ENCODE data around the gene SLC10A3. TPM values are rescaled to one million over a fixed set of nuclear protein-coding genes. Genes with fewer than 3 reads are reported as not detected.

SLC10A3 gene
- total RNA-seq, 2 donors from 2014 or later, result 23.8 to 30.0 TPM

DNA sequence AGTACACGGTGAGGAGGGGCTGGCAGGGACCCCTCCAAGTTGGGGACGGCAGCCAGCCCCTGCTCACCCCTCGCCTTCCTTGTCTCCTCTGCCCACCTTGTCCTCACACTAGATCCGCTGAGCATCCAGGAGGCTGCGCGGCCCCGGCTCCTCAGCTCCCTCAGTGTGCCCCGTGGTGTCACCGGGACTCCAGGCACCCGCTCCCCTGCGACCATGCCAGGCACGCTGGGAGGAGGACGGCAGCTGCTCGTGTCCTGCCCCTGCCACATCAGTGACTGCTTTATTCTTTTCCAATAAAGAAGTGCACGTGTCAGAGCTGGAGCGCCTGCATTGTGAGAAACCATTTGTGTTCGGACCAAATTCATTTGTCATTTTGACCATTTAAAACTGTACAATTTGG, 40.1 kb downstream of the SLC10A3 start:
- no peak for ATAC-seq
- intact Hi-C loops (cut with DNase I, micrococcal nuclease), result no loop called here
- DNase-seq, result no peak

DNA sequence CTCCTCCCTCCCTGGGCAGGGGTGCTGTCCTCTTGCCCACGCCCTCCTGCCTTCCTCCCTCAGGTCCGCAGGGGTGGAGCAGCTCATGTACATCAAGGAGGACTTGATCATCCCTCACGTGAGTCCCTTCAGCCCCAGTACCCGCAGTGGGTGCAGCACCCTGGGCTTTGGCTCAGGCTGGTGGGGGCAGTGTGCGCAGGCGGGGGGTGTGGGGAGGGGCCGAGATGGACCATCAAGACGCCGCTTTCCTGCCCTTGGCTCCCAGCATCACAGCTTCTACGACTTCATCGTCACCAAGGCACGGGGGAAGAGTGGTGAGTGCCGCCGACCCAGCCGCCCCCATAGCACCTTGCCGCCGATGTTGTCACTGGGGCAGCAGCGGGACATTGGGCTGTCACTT, 40.8 kb downstream of the SLC10A3 start:
- intact Hi-C loops (cut with DNase I, micrococcal nuclease), result no loop called here
- DNase-seq (no peak), ATAC-seq (no peak)

DNA sequence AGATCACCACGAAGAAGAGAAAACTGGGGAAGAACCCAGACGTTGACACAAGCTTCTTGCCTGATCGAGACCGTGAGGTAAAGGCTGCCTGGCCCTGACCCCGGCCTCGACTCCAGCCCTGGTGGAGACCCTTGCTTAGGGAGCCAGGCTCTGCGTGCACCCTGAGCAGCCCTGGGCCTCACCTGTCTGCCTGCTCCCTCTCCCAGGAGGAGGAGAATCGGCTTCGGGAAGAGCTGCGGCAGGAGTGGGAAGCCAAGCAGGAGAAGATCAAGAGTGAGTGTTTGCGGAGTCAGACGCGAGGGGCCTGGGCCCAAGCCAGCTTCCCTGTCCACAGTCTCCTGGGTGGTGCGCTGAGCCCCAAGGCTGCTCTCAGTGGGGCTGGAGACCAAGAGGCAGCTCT, 41.9 kb downstream of the SLC10A3 start:
- intact Hi-C loops (cut with DNase I, micrococcal nuclease), result no loop called here
- ATAC-seq (no peak), DNase-seq (no peak)

DNA sequence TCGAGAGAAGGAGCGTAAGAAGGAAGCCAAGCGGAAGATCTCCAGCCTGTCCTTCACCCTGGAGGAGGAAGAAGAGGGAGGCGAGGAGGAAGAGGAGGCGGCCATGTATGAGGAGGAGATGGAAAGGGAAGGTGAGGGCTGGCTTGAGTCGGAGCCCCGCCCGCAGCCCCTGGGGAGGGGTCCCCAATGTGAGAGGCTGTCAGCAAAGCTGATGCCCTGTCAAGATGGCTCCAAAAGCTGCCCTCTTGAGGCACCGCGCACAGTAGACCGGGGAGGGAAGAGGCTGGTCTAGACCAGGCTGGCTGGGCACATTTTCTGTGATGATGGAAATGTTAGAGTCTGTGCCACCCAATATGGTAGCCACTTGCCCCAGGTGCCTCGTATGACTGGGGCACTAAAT, 44.0 kb downstream of the SLC10A3 start:
- DNase-seq (no peak), ATAC-seq (no peak)
- intact Hi-C loops (cut with DNase I, micrococcal nuclease), result no loop called here

DNA sequence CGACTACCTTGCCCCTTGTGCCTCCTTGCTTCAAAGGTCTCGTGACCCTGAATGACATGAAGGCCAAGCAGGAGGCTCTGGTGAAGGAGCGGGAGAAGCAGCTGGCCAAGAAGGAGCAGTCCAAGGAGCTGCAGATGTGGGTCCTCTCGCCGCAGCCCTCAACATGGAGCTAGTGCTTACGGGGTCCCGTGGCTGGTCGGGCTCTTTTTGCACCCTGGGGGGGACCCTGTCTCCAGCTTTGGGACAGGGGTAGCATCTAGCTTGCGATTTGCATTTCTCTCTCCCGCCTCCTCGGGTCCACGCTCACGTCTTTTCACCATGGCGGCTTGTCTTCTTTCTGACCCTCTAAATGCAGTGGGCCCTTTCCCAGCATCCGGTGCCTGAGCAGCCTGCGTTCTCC, 44.7 kb downstream of the SLC10A3 start:
- ATAC-seq, result no peak
- DNase-seq, result no peak
- intact Hi-C loops (cut with DNase I, micrococcal nuclease), result no loop called here

DNA sequence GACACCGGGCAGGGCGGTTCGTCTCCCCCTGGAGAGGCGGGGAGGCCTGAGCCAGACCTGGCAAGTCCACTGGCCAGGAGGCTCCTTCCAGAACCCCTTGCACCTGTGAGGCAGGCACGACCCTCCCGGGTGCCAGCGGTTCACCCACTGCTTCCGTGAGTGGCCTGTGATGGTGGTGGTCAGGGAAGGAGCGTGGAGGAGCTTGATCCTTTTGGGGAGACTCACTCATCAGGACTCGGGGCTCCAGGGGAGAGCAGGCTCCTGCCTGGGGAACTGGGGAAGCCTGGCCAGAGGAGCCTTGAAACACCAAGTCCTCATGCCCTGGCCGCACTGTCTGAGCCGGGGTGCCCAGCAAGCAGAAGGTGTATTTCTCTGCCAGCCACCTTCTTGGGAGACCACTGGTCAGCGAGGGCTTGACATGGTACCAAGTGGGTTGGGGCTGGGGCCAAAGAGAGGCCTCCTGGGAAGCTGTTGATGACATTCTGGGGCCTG, 45.6 kb downstream of the SLC10A3 start:
- peak; percentile 16 for ATAC-seq
- intact Hi-C loops (cut with DNase I, micrococcal nuclease), result no loop called here

DNA sequence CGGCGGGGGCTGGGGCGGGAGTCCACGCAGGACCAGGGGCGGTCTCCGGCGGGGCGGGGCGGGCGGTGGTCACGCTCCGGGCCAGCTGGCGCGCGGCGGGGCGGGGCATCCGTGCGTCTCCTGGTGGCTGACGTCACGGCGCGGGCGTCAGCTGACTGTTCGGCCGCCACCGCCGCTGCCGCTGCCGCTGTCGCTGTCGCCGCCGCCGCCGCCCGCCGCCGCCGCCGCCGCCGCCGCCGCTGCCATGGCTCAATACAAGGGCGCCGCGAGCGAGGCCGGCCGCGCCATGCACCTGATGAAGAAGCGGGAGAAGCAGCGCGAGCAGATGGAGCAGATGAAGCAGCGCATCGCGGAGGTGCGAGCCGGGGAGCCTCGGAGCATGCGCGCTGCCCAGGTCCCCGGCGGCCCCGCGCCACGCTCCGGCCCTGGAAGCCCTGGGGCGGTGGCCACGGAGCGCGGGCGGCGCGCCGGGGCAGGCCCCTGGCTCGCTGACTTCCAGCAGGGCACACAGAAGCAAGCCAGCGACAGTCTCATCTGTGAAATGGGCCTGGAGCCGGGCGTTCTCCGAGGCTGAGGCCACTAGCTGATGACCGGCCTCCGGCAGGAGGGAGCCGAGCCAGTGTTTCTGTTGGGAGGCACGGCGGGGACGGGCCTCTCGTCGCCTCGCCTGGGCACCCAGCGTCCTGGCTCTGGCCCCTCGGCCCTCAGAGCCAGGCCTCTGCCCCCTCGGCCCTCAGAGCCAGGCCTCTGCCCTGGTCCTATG, 46.3 kb downstream of the SLC10A3 start, which contains the start of gene FAM50A:
FAM50A (plus strand) TSS at position 150 of the 763 bp plus-strand sequence; CDS start at position 245, 95 bp downstream.
- ATAC-seq, result peak; percentile 91
- peak; percentile 74 to 87 for DNase-seq
- intact Hi-C loops (cut with DNase I, micrococcal nuclease), result no loop called here

More for the DNA sequence above, 45.6 kb downstream of the SLC10A3 start:
- no peak for DNase-seq

DNA sequence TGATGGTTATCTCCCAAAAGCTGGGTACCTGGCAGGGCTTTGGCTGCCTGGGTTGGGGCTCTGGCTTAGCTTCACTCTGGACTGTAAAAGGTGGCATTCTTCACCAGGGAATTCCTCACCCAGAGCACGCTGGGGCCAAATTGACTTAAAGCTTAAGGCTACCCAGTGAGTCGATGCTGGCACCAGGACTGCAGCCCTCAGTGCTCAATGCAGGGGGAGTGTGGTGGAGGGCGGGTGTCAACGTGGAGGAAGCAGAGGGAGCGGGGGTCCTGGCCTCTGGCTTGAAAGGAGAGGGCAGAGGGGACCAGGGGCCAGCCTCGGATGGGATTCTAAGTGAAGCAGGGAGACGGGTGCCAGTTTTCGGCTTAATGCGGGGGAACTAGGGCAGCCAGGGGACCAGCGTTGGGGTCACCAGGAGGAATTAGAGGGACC, 46.9 kb downstream of the SLC10A3 start:
- intact Hi-C loops (cut with DNase I, micrococcal nuclease), result no loop called here
- no peak for DNase-seq
- no peak for ATAC-seq

DNA sequence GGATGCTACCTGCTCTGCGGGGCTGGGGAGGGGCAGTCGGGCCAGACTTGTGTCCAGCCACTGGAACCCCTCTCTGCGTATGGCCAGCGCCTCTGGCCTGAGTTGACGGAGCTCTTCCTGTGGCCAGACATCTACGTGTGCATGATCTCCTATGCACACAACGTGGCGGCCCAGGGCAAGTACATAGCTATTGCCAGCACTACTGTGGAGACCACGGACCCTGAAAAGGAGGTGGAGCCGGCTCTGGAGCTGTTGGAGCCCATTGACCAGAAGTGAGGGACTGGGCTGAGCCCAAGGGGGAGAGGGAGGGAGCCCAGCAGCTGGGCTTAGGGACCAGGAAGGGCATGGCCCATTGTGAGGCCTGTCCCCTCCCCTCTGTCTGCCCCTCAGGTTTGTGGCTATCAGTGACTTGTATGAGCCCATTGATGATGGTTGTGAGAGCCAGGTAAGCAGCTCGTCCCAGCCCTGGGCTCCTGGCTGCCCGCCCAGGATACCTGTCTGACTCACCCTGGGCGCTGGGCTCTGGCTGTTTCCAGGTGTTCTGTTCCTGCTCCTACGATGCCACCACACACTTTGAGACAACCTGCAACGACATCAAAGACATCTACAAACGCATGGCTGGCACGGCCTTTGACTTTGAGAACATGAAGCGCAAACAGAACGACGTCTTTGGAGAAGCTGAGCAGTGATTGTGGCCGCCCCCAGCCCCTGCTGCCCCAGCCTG, 48.3 kb downstream of the SLC10A3 start:
- intact Hi-C loops (cut with DNase I, micrococcal nuclease), result no loop called here
- ATAC-seq (no peak), DNase-seq (no peak)

DNA sequence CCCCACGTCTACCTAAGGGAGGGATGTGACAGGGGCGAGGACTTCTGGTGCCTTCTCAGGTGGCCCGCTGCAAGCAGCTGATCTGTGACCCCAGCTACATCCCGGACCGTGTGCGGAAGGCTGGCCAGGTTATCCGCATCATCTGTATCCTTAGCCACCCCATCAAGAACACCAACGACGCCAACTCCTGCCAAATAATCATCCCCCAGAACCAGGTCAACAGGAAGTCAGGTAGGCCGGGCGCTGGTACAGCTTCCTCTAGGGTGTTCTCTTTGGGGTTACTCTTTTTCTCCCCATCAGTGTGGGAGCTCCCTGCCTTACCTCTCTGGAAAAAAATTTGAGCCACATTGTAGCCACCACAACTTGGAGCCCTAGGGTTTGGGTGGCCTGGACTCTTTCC, 48.9 kb downstream of the SLC10A3 start:
- no peak for ATAC-seq
- intact Hi-C loops (cut with DNase I, micrococcal nuclease), result no loop called here
- no peak for DNase-seq

DNA sequence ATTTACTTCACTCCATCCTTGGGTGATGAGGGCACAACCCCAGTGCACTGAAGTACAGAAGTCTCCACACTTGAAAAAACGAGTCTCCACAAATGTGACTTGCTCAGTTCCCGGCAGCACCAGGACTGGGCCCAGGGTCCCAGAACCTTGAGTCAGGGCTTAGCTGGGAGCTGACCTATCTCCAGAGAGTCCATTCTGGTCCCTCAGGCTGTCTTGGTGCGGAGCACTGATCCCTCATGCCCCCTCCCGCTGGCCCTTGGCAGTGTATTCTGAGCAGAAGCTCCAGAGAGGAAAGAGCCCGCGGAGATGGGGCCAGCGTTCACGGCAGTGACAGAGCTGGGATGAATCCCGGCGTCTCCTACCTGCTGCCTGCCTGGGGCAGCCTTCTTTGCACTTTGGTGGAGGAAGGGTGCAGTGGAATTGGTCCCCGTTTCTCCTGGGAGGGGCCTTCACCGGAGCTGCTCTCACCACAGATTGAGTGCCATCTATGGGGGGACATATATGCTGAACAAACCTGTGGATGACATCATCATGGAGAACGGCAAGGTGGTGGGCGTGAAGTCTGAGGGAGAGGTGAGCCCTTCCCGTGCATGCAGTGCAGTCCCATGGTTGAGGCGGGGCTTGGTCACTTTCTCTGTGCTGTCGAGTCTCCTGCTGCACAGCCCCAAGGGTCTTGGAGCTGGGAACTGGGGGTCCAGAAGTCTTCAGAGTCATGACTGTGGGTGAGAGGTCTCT, 49.6 kb downstream of the SLC10A3 start:
- ATAC-seq (no peak), DNase-seq (no peak)
- intact Hi-C loops (cut with DNase I, micrococcal nuclease), result no loop called here

DNA sequence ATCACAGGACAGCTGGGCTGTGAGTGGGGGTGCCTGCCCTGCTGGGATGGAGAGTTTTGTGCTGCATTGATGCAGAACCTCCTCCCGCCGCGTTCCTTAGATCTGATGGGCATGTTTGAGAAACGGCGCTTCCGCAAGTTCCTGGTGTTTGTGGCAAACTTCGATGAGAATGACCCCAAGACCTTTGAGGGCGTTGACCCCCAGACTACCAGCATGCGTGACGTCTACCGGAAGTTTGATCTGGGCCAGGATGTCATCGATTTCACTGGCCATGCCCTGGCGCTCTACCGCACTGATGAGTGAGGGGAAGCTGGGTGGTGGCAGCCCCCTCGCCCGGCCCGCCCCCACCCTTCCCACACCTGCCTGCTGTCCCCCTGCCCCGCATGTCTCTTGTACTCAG, 50.6 kb downstream of the SLC10A3 start:
- ATAC-seq, result no peak
- intact Hi-C loops (cut with DNase I, micrococcal nuclease), result no loop called here
- DNase-seq, result no peak

DNA sequence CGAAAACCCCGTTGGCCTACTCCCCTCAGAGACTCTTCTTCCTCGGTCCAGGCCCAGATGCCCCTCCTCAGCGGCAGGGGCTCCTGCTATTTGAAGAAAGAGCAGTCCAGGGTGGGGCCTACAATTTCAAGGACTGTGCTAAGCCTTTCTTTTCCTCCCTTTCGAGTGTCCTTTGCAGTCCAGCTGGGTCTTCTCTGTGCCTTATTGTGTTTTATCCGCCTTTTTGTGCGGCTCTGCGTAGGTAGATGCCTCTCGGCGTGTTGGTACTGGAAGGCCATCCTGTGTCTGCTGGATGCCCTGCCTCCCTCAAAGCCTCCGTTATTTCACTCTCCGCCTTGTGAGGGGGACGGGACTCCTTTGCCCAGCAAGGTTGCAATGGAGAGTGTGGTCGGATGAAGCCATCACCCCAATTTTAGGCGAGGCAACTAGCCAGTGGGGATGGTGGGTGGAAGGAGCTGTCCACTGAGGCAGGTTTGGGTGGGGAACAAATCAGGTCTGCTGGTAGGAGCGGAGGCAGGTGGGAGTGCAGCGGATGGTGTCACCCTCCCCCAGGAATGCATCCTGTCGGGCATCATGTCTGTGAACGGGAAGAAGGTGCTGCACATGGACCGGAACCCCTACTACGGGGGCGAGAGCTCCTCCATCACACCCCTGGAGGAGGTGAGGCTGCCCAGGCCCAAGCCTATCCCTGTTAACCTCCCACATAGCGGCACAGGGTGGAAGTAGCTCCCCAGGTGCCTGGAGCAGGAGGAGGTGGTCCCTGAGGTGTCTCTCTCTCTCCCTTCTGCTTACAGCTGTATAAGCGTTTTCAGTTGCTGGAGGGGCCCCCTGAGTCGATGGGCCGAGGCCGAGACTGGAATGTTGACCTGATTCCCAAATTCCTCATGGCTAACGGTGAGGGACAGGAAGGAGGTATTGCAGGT, 52.2 kb downstream of the SLC10A3 start:
- intact Hi-C loops (cut with DNase I, micrococcal nuclease), result no loop called here
- DNase-seq (no peak), ATAC-seq (no peak)

Small RNAs within 50 kb of the gene (microRNA-seq; reads per million reads assigned to microRNA genes)
- 0 to 0.53 reads per million in 2 donors for gene MIR6858

Other genes with a start within 250 kb of the SLC10A3 start
- not detected for gene OPN1MW3, start 233.0 kb downstream of the SLC10A3 start, total RNA-seq
- gene TEX28, start 195.5 kb downstream of the SLC10A3 start, total RNA-seq, result not detected
- gene TKTL1, start 194.8 kb downstream of the SLC10A3 start, total RNA-seq, result not detected
- gene FLNA, start 116.0 kb downstream of the SLC10A3 start, total RNA-seq, result 100 to 1,000 TPM in 1 of 2 donors, 10 to 100 TPM in 1; 84.2 to 741 TPM
- 10 to 100 TPM; 31.9 to 33.1 TPM for gene EMD, start 111.3 kb downstream of the SLC10A3 start, total RNA-seq
- gene RPL10, start 92.3 kb downstream of the SLC10A3 start, total RNA-seq, result 1,000 to 10,000 TPM; 2,262 to 2,406 TPM
- gene DNASE1L1, start 81.4 kb downstream of the SLC10A3 start, total RNA-seq, result 10 to 100 TPM; 23.4 to 26.8 TPM
- gene TAFAZZIN, start 79.1 kb downstream of the SLC10A3 start, total RNA-seq, result 10 to 100 TPM; 28.8 to 40.8 TPM
- 100 to 1,000 TPM; 100 to 105 TPM for gene ATP6AP1, start 62.0 kb downstream of the SLC10A3 start, total RNA-seq
- gene GDI1, start 53.5 kb downstream of the SLC10A3 start, total RNA-seq, result 10 to 100 TPM; 63.3 to 65.0 TPM
- gene FAM50A, start 46.5 kb downstream of the SLC10A3 start, total RNA-seq, result 10 to 100 TPM; 44.4 to 56.7 TPM
- gene PLXNA3, start 32.3 kb downstream of the SLC10A3 start, total RNA-seq, result 10 to 100 TPM; 48.9 to 68.2 TPM
- gene LAGE3, start 11.3 kb downstream of the SLC10A3 start, total RNA-seq, result 10 to 100 TPM in 1 of 2 donors, 1 to 10 TPM in 1; 9.8 to 11.5 TPM
- gene UBL4A, start 4.0 kb downstream of the SLC10A3 start, total RNA-seq, result 10 to 100 TPM; 30.5 to 34.5 TPM
- 10 to 100 TPM; 64.3 to 75.0 TPM for gene FAM3A, start 25.6 kb upstream of the SLC10A3 start, total RNA-seq
- 10 to 100 TPM; 30.5 to 34.2 TPM for gene G6PD, start 56.2 kb upstream of the SLC10A3 start, total RNA-seq
- gene IKBKG, start 57.0 kb upstream of the SLC10A3 start, total RNA-seq, result 10 to 100 TPM; 26.5 to 29.1 TPM
- gene CTAG1A, start 94.5 kb upstream of the SLC10A3 start, total RNA-seq, result not detected
- gene CTAG1B, start 128.7 kb upstream of the SLC10A3 start, total RNA-seq, result not detected
- gene CTAG2, start 162.9 kb upstream of the SLC10A3 start, total RNA-seq, result not detected

Measured in left colon (tissue), 2 donors.